H1 (cell line): ENCODE measurements around the gene DBNDD1. TPM values are rescaled to one million over a fixed set of nuclear protein-coding genes. Genes with fewer than 3 reads are reported as not detected.
A peak's percentile ranks its signal among the peaks of the same experiment; 100 is the strongest.

Experiments
- CTCF ChIA-PET: fragments of 300-600 bp; sonication (Branson Sonifier 250); formaldehyde crosslinking; loops from one replicate; lab custom pipeline; 2021; ENCODE audit not compliant: partially characterized antibody; lab: Charles Lee
- POLR2A ChIA-PET: fragments of 300-600 bp; sonication (Branson Sonifier 250); formaldehyde crosslinking; loops from one replicate; lab custom pipeline; 2021; ENCODE audit warnings: inconsistent platforms; ENCODE audit not compliant: partially characterized antibody; lab: Charles Lee
- DNase-seq, 2 experiments: peaks; one replicate each; pipeline versions ENCODE4 v3.0.0 to v3.0.0-alpha.2; 2010 to 2022; ENCODE audit warnings: low spot score in 2 of 2, low read depth in 1 of 2, mixed read lengths in 1 of 2
- FAIRE-seq: peaks from 2 replicates; lab custom pipeline; 2011; peaks lifted over from hg19 to GRCh38; lab: Jason Lieb, UNC
- H2AFZ ChIP-seq: 2 replicates; pipeline ENCODE4 v1.8.1; 2012; ENCODE audit warnings: low read length, inconsistent platforms
- H2AK5ac ChIP-seq: 2 replicates; pipeline ENCODE4 v1.6.1; 2013; ENCODE audit warnings: low read depth, low read length
- H2BK120ac ChIP-seq: replicated peaks from 2 replicates; pipeline ENCODE3; 2013; ENCODE audit warnings: low read depth, low read length, inconsistent platforms
- H2BK12ac ChIP-seq: 2 replicates; pipeline ENCODE4 v1.6.1; 2013; ENCODE audit warnings: low read depth, low read length
- H2BK15ac ChIP-seq: 2 replicates; pipeline ENCODE4 v1.6.1; 2013; ENCODE audit warnings: low read length
- H2BK20ac ChIP-seq: 2 replicates; pipeline ENCODE4 v1.6.1; 2013; ENCODE audit warnings: low read length
- H2BK5ac ChIP-seq: 2 replicates; pipeline ENCODE4 v1.6.1; 2013; ENCODE audit warnings: low read depth, low read length
- H3K14ac ChIP-seq: 2 replicates; pipeline ENCODE4 v1.6.1; 2013; ENCODE audit warnings: inconsistent platforms; ENCODE audit not compliant: insufficient read length
- H3K18ac ChIP-seq: 2 replicates; pipeline ENCODE4 v1.6.1; 2013; ENCODE audit warnings: low read length; ENCODE audit errors: extremely low read depth
- H3K23ac ChIP-seq: 2 replicates; pipeline ENCODE4 v1.6.1; 2013; ENCODE audit warnings: inconsistent platforms; ENCODE audit not compliant: insufficient read length
- H3K23me2 ChIP-seq: 2 replicates; pipeline ENCODE4 v1.6.1; 2013; ENCODE audit warnings: low read depth, low read length
- H3K27ac ChIP-seq: 2 replicates; pipeline ENCODE4 v1.6.1; 2011; ENCODE audit warnings: low read depth, low read length, inconsistent platforms
- H3K27me3 ChIP-seq, 4 experiments: replicated peaks in 1 of 4; 1 replicate in 1 of 4; 2 replicates in 3 of 4; pipeline versions ENCODE4 v1.6.1 to v1.8.1; 2011 to 2013; ENCODE audit warnings: low read length in 3 of 4, mild to moderate bottlenecking in 3 of 4, inconsistent platforms in 2 of 4, mixed read lengths in 2 of 4, moderate library complexity in 1 of 4; ENCODE audit not compliant: control insufficient read depth in 3 of 4, insufficient read depth in 3 of 4; ENCODE audit errors: extremely low read depth in 1 of 4
- H3K36me3 ChIP-seq, 4 experiments: 2 replicates each; pipeline versions ENCODE4 v1.6.1 to v1.8.1; 2011 to 2013; ENCODE audit warnings: mild to moderate bottlenecking in 4 of 4, low read length in 3 of 4, moderate library complexity in 2 of 4, control low read depth in 1 of 4, inconsistent platforms in 1 of 4; ENCODE audit not compliant: insufficient read depth in 4 of 4, control insufficient read depth in 2 of 4
- H3K4ac ChIP-seq: replicated peaks from 2 replicates; pipeline ENCODE3; 2013; ENCODE audit warnings: low read length, low read depth, mixed read lengths, inconsistent platforms; ENCODE audit not compliant: insufficient read length
- H3K4me1 ChIP-seq, 4 experiments: replicated peaks in 1 of 4; 1 replicate in 1 of 4; 2 replicates in 3 of 4; pipeline versions ENCODE4 v1.6.1 to v1.8.1; 2011 to 2013; ENCODE audit warnings: low read length in 3 of 4, inconsistent platforms in 2 of 4, mixed read lengths in 1 of 4; ENCODE audit not compliant: insufficient read depth in 4 of 4, control insufficient read depth in 3 of 4
- H3K4me2 ChIP-seq, 2 experiments: 2 replicates each; pipeline versions ENCODE4 v1.6.1 to v1.8.1; 2011 to 2013; ENCODE audit warnings: low read depth in 2 of 2, low read length in 2 of 2, control low read depth in 1 of 2, inconsistent platforms in 1 of 2, mild to moderate bottlenecking in 1 of 2; ENCODE audit not compliant: insufficient read depth in 1 of 2
- H3K4me3 ChIP-seq, 4 experiments: fragments of 200-600, 300-600 bp in 1 of 4; sonication (generic), shearing (Covaris generic), sonication (Bioruptor Twin) in 1 of 4; 2 replicates each; pipeline versions ENCODE4 v1.5.1 to v1.8.1; 2011 to 2016; ENCODE audit warnings: low read length in 4 of 4, low read depth in 3 of 4, control low read depth in 2 of 4, inconsistent platforms in 2 of 4, mild to moderate bottlenecking in 2 of 4, mixed read lengths in 1 of 4, moderate library complexity in 1 of 4; ENCODE audit not compliant: insufficient read depth in 2 of 4; ENCODE audit errors: extremely low read depth in 1 of 4
- H3K56ac ChIP-seq: replicated peaks from 2 replicates; pipeline ENCODE3; 2013; ENCODE audit warnings: low read depth, mild to moderate bottlenecking, mixed read lengths, low read length, inconsistent platforms; ENCODE audit not compliant: insufficient read length
- H3K79me1 ChIP-seq: 2 replicates; pipeline ENCODE4 v1.6.1; 2013; ENCODE audit warnings: low read depth, low read length, control low read depth
- H3K79me2 ChIP-seq, 2 experiments: 2 replicates each; pipeline versions ENCODE4 v1.6.1 to v1.8.1; 2012 to 2013; ENCODE audit warnings: low read length in 2 of 2, mild to moderate bottlenecking in 2 of 2, inconsistent platforms in 1 of 2; ENCODE audit not compliant: insufficient read depth in 2 of 2, control insufficient read depth in 1 of 2
- H3K9ac ChIP-seq, 4 experiments: replicated peaks in 1 of 4; 1 replicate in 1 of 4; 2 replicates in 3 of 4; pipeline versions ENCODE4 v1.6.1 to v1.8.1; 2011 to 2013; ENCODE audit warnings: low read depth in 3 of 4, low read length in 3 of 4, control low read depth in 2 of 4, mild to moderate bottlenecking in 2 of 4, moderate library complexity in 2 of 4, inconsistent platforms in 1 of 4; ENCODE audit errors: extremely low read depth in 1 of 4
- H3K9me3 ChIP-seq, 2 experiments: 2 replicates each; pipeline versions ENCODE4 v1.6.1 to v1.8.1; 2012 to 2013; ENCODE audit warnings: mild to moderate bottlenecking in 2 of 2, moderate library complexity in 2 of 2, control low read depth in 1 of 2, inconsistent platforms in 1 of 2, low read depth in 1 of 2, low read length in 1 of 2, mixed read lengths in 1 of 2; ENCODE audit not compliant: insufficient read depth in 2 of 2
- H4K20me1 ChIP-seq, 2 experiments: replicated peaks in 1 of 2; 2 replicates each; pipeline versions ENCODE3 to v1.8.1; 2011 to 2013; ENCODE audit warnings: inconsistent platforms in 2 of 2, low read length in 2 of 2, mild to moderate bottlenecking in 1 of 2; ENCODE audit not compliant: insufficient read depth in 2 of 2, control insufficient read depth in 1 of 2
- H4K5ac ChIP-seq: 2 replicates; pipeline ENCODE4 v1.6.1; 2013; ENCODE audit warnings: low read length, low read depth, mixed read lengths, inconsistent platforms; ENCODE audit not compliant: insufficient read length
- H4K8ac ChIP-seq: 2 replicates; pipeline ENCODE4 v1.8.0; 2013; ENCODE audit warnings: mild to moderate bottlenecking, moderate library complexity, low read length, inconsistent platforms; ENCODE audit not compliant: insufficient read depth; ENCODE audit errors: extremely low read depth
- H4K91ac ChIP-seq: replicated peaks from 2 replicates; pipeline ENCODE3; 2013; ENCODE audit warnings: low read length, mixed read lengths, inconsistent platforms; ENCODE audit not compliant: insufficient read length
- BACH1 ChIP-seq: IDR thresholded peaks from 2 replicates; pipeline ENCODE4 v1.6.1; 2012; ENCODE audit warnings: low read length, improper control_type of control experiment
- CBX8 ChIP-seq: fragments of 300-800, 300-1000 bp; sonication (generic); IDR thresholded peaks from 2 replicates; pipeline ENCODE4 v1.7.1; 2016; ENCODE audit warnings: low read depth, low read length, borderline replicate concordance
- JUN ChIP-seq: IDR thresholded peaks from 2 replicates; pipeline ENCODE4 v1.6.1; 2011; ENCODE audit warnings: low read depth, mild to moderate bottlenecking, improper control_type of control experiment, low read length
- KDM4A ChIP-seq: IDR thresholded peaks from one replicate; pipeline ENCODE4 v1.7.1; 2012; ENCODE audit warnings: low read depth, mild to moderate bottlenecking, moderate library complexity, low read length, inconsistent platforms; ENCODE audit not compliant: severe bottlenecking
- KDM5A ChIP-seq: fragments of 200-600 bp; IDR thresholded peaks from 2 replicates; pipeline ENCODE4 v1.7.1; 2012; ENCODE audit warnings: mild to moderate bottlenecking, low read length, inconsistent platforms, mixed read lengths
- POLR2AphosphoS5 ChIP-seq: IDR thresholded peaks from 2 replicates; pipeline ENCODE4 v1.6.1; 2011; ENCODE audit warnings: low read depth, low read length
- SIN3A ChIP-seq, 2 experiments: IDR thresholded peaks in 1 of 2; conservative IDR thresholded peaks in 1 of 2; 2 replicates each; pipeline ENCODE4 v1.6.1; 2011 to 2012; ENCODE audit warnings: low read length in 2 of 2, improper control_type of control experiment in 1 of 2, low read depth in 1 of 2, mild to moderate bottlenecking in 1 of 2
- TCF12 ChIP-seq: IDR thresholded peaks from 2 replicates; pipeline ENCODE4 v1.6.1; 2011; ENCODE audit warnings: low read depth, mild to moderate bottlenecking, low read length
- YY1 ChIP-seq: IDR thresholded peaks from 2 replicates; pipeline ENCODE4 v1.6.1; 2011; ENCODE audit warnings: low read depth, mild to moderate bottlenecking, low read length
- WGBS, 2 experiments: shearing (Covaris generic) in 1 of 2; methylation state at CpG; one replicate each; pipeline versions ENCODE4 v1.1.6 to v1.1.7; 2013 to 2015; ENCODE audit warnings: low lambda C conversion rate in 2 of 2, mixed read lengths in 2 of 2, inconsistent platforms in 1 of 2, low coverage in 1 of 2, missing lambda C conversion rate in 1 of 2; ENCODE audit not compliant: insufficient replicate concordance in 2 of 2, insufficient coverage in 1 of 2, insufficient read length in 1 of 2; ENCODE audit errors: extremely low coverage in 1 of 2, missing lambda C conversion rate in 1 of 2; 5-methylcytosine and 5-hydroxymethylcytosine counted together
- polyA plus RNA-seq, 7 experiments: library from polyadenylated mRNA; depleted of rRNA in 3 of 7; stranded (reverse) in 5 of 7; unstranded in 2 of 7; fragments of >200 nt in 5 of 7; fragments of 200-250 nt in 2 of 7; gene quantifications; 1 replicate in 5 of 7; 2 replicates in 1 of 7; 4 replicates in 1 of 7; pipeline versions ENCODE4 v1.2.1 to v1.2.3, GENCODE V29; 2011 to 2013; ENCODE audit warnings: missing spikeins in 2 of 7, mixed read lengths in 2 of 7
- total RNA-seq: library from RNA; stranded (reverse); fragmentation: NEBNext Ultra II Directional; extraction: Animal tissue kit (Norgen Biotek cat#: 25700); gene quantifications from 2 replicates; pipeline ENCODE4 v1.2.1, GENCODE V29; 2021
- TF ChIP-seq, protein P1 (sequence below): IDR thresholded peaks from 2 replicates; pipeline ENCODE4 v1.6.1; 2012; ENCODE audit warnings: inconsistent platforms
- TF ChIP-seq, protein P2 (sequence below): IDR thresholded peaks from 2 replicates; pipeline ENCODE4 v1.6.1; 2011; ENCODE audit warnings: low read length, improper control_type of control experiment

Gene DBNDD1
- total and polyA plus RNA-seq, 2 of the 8 experiments (the other 6 are each of a cell fraction or from before 2014, with no cell fraction given), result 69.9 to 92.6 TPM

DNA sequence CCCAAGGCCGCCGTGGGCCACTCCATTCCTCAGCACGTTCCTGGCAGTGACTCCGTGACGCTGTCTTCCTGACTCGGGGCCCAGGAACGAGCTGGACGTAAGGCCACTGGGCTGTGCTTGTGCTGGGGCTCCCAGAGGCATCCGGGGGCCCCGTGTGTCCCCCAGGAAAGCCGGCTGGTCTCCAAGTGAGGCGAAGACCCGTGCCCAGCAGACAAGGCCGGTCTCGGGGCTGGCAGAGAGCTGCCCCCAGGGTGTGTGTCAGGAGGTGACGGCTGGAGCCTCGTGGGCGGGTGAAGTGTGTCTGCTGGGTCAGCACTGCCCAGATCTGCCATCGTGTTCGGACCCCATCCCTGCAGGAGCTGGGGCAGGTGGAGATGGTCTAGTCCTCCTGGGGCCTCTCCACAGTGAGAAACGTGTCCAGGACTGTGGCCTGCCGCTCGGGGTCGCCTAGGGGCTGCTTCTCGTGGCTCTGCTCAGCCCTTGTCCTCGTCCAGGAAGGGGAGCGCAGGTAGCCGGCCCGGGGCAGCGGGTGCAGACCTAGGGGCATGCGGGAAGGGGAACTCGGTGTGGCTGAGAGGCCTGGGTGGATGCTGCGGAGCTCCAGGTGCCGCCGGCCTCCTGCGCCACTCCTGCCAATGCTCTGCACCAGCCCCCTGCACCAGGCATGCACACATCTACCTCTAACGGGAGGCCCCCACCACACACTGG, 13.1 kb downstream of the DBNDD1 start:
- WGBS, 2 experiments, result 92% methylated on average over 36 of the region's 37 CpGs; no CpG with 5 or more reads in 1 of the 2 experiments
- TF ChIP-seq CBX8 (no peak), KDM4A (no peak), POLR2AphosphoS5 (no peak), BACH1 (no peak), JUN (no peak), KDM5A (no peak), YY1 (no peak), SIN3A (conservative IDR thresholded peaks at IDR 0.05 in 1 of 2, IDR thresholded peaks at IDR 0.05 in 1 of 2; ENCODE audit: low read depth in 1 of 2, low read length in 2 of 2) (no peak), TCF12 (no peak)
- TF ChIP-seq, protein P1, sequence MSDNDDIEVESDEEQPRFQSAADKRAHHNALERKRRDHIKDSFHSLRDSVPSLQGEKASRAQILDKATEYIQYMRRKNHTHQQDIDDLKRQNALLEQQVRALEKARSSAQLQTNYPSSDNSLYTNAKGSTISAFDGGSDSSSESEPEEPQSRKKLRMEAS, result no peak
- TF ChIP-seq, protein P2, sequence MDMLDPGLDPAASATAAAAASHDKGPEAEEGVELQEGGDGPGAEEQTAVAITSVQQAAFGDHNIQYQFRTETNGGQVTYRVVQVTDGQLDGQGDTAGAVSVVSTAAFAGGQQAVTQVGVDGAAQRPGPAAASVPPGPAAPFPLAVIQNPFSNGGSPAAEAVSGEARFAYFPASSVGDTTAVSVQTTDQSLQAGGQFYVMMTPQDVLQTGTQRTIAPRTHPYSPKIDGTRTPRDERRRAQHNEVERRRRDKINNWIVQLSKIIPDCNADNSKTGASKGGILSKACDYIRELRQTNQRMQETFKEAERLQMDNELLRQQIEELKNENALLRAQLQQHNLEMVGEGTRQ, result no peak

More for the DNA sequence above, 13.1 kb downstream of the DBNDD1 start:
- Histone ChIP-seq H3K23ac (no peak overlapping the region), H4K5ac (no peak overlapping the region), H3K14ac (no peak overlapping the region), H3K27ac (no peak overlapping the region), H3K4me2 (no peak overlapping the region), H3K4ac (no peak overlapping the region), H3K27me3 (no peaks in the 10 kb centered on the region), H2AFZ (no peak overlapping the region), H3K4me1 (no peaks in the 10 kb centered on the region; a peak in 1 of 7 replicates), H3K18ac (no peak overlapping the region), H2BK20ac (no peak overlapping the region), H4K91ac (no peak overlapping the region), H3K9me3 (no peaks in the 10 kb centered on the region), H3K79me1 (no peaks in the 10 kb centered on the region; the same call in 1 of the 2 replicates), H2BK15ac (no peak overlapping the region), H2BK5ac (no peak overlapping the region), H3K79me2 (no peaks in the 10 kb centered on the region), H2BK12ac (no peak overlapping the region), H4K20me1 (peaks cover 2 to 11% of the 10 kb centered on the region in 2 experiments), H2BK120ac (no peak overlapping the region), H3K4me3 (no peak overlapping the region), H3K9ac (no peak overlapping the region), H4K8ac (peak overlapping the region; percentile 25; the same call in 1 of the 2 replicates), H3K56ac (no peak overlapping the region), H3K36me3 (peaks cover 0 to 15% (median 5%) of the 10 kb centered on the region in 4 experiments; a peak in 4 of 8 replicates), H3K23me2 (no peaks in the 10 kb centered on the region), H2AK5ac (no peak overlapping the region)
- ChIA-PET CTCF (interaction anchor here (0.7 to 1.1 kb wide), 2 partner anchors 76 to 96 kb away, joined by 3 read pairs; no protein-coding TSS in a partner anchor), POLR2A (interaction anchor here (0.8 to 3.4 kb wide), 8 partner anchors 9 to 40 kb away, joined by 3 to 17 read pairs (median 5); partner anchors contain the start of gene DBNDD1)
- FAIRE-seq (no peak), DNase-seq (no peak)
